HEK293 (cell line): Measurements from ENCODE around the gene GALNT10.
A peak's percentile ranks its signal among the peaks of the same experiment; 100 is the strongest.

Source experiments
- CTCF ChIA-PET: fragments of 350-600 bp; formaldehyde crosslinking; extraction: SDS; loops from one replicate; lab custom pipeline; 2021; ENCODE audit warnings: antibody characterized with exemption; lab: Yijun Ruan, JAX
- POLR2A ChIA-PET: fragments of 300-600 bp; formaldehyde crosslinking; extraction: SDS; loops from one replicate; lab custom pipeline; 2020; ENCODE audit warnings: antibody characterized with exemption, inconsistent platforms; lab: Yijun Ruan, JAX
- H3K27ac ChIP-seq: fragments of 200-500 bp; sonication (Bioruptor generic); 2 replicates; pipeline ENCODE4 v1.5.1; 2014; ENCODE audit warnings: low read depth, low read length, control low read depth, inconsistent platforms; ENCODE audit errors: extremely low read depth
- H3K36me3 ChIP-seq, 2 experiments: fragments of 200-500 bp in 1 of 2; sonication (Bioruptor generic) in 1 of 2; 1 replicate in 1 of 2; 2 replicates in 1 of 2; pipeline ENCODE4 v1.5.1; 2014 to 2017; ENCODE audit warnings: inconsistent platforms in 2 of 2, low read length in 2 of 2; ENCODE audit not compliant: control insufficient read depth in 2 of 2, insufficient read depth in 1 of 2
- H3K4me1 ChIP-seq: fragments of 200-500 bp; sonication (Bioruptor generic); 2 replicates; pipeline ENCODE4 v1.5.1; 2014; ENCODE audit warnings: mild to moderate bottlenecking, low read length, inconsistent platforms; ENCODE audit not compliant: control insufficient read depth, insufficient read depth
- H3K4me3 ChIP-seq: 2 replicates; pipeline ENCODE4 v1.5.1; 2011; ENCODE audit warnings: low read depth, mild to moderate bottlenecking, control low read depth, low read length, moderate library complexity
- H3K9me3 ChIP-seq: fragments of 200-500 bp; sonication (Bioruptor generic); 2 replicates; pipeline ENCODE4 v1.5.1; 2014; ENCODE audit warnings: low read depth, low read length, inconsistent platforms; ENCODE audit not compliant: control insufficient read depth, insufficient read depth
- BCL11B ChIP-seq: fragments of 450-650 bp; formaldehyde crosslinking; IDR thresholded peaks from 2 replicates; pipeline ENCODE4 v1.5.1; 2016; ENCODE audit warnings: low read depth, missing biosample characterization, missing genetic modification characterization
- GLI2 ChIP-seq: fragments of 450-650 bp; formaldehyde crosslinking; IDR thresholded peaks from 2 replicates; pipeline ENCODE4; 2017; ENCODE audit warnings: missing biosample characterization, missing genetic modification characterization, low read depth, borderline replicate concordance
- GLIS2 ChIP-seq: fragments of 450-650 bp; formaldehyde crosslinking; IDR thresholded peaks from 2 replicates; pipeline ENCODE4 v1.5.1; 2016; ENCODE audit warnings: missing biosample characterization, missing genetic modification characterization
- MEIS1 ChIP-seq: sonication (generic); formaldehyde crosslinking; IDR thresholded peaks from 2 replicates; pipeline ENCODE4 v1.8.1; 2022; ENCODE audit warnings: missing genetic modification reagents, mild to moderate bottlenecking, borderline replicate concordance
- RBAK ChIP-seq: fragments of 450-650 bp; formaldehyde crosslinking; IDR thresholded peaks from 2 replicates; pipeline ENCODE4 v1.5.1; 2016; ENCODE audit warnings: missing biosample characterization, missing genetic modification characterization
- SALL2 ChIP-seq: fragments of 450-650 bp; formaldehyde crosslinking; IDR thresholded peaks from 2 replicates; pipeline ENCODE4 v1.5.0; 2017; ENCODE audit warnings: missing biosample characterization, mild to moderate bottlenecking, missing genetic modification characterization, borderline replicate concordance
- SCRT2 ChIP-seq: fragments of 450-650 bp; formaldehyde crosslinking; IDR thresholded peaks from 2 replicates; pipeline ENCODE4 v1.5.1; 2016; ENCODE audit warnings: missing biosample characterization, missing genetic modification characterization
- SETDB1 ChIP-seq: IDR thresholded peaks from one replicate; pipeline ENCODE4 v1.6.1; 2017; ENCODE audit warnings: mild to moderate bottlenecking, low read length, moderate library complexity, mixed read lengths; ENCODE audit not compliant: insufficient read length
- ZIC2 ChIP-seq: fragments of 450-650 bp; formaldehyde crosslinking; IDR thresholded peaks from 2 replicates; pipeline ENCODE4 v1.5.1; 2016; ENCODE audit warnings: missing biosample characterization, missing genetic modification characterization
- ZNF10 ChIP-seq: fragments of 450-650 bp; formaldehyde crosslinking; IDR thresholded peaks from 2 replicates; pipeline ENCODE4 v1.5.1; 2017; ENCODE audit warnings: missing biosample characterization, missing genetic modification characterization
- ZNF175 ChIP-seq: fragments of 450-650 bp; formaldehyde crosslinking; IDR thresholded peaks from 2 replicates; pipeline ENCODE4 v1.5.1; 2016; ENCODE audit warnings: missing biosample characterization, missing genetic modification characterization
- ZNF239 ChIP-seq: fragments of 450-650 bp; formaldehyde crosslinking; IDR thresholded peaks from 2 replicates; pipeline ENCODE4 v1.5.1; 2016; ENCODE audit warnings: missing biosample characterization, missing genetic modification characterization
- ZNF335 ChIP-seq: fragments of 450-650 bp; formaldehyde crosslinking; conservative IDR thresholded peaks from 2 replicates; pipeline ENCODE4 v1.5.1; 2016; ENCODE audit warnings: missing biosample characterization, missing genetic modification characterization
- ZNF596 ChIP-seq: fragments of 450-650 bp; IDR thresholded peaks from 2 replicates; pipeline ENCODE4 v1.5.0; 2018; ENCODE audit warnings: missing biosample characterization, mild to moderate bottlenecking, missing genetic modification characterization, moderate library complexity
- ZNF629 ChIP-seq: fragments of 450-650 bp; formaldehyde crosslinking; IDR thresholded peaks from 2 replicates; pipeline ENCODE4 v1.5.1; 2017; ENCODE audit warnings: missing biosample characterization, missing genetic modification characterization
- ZNF664 ChIP-seq: fragments of 450-650 bp; formaldehyde crosslinking; IDR thresholded peaks from 2 replicates; pipeline ENCODE4 v1.5.1; 2016; ENCODE audit warnings: missing biosample characterization, missing genetic modification characterization
- ZNF677 ChIP-seq: fragments of 450-650 bp; IDR thresholded peaks from 2 replicates; pipeline ENCODE4 v1.5.0; 2018; ENCODE audit warnings: missing biosample characterization, mild to moderate bottlenecking, missing genetic modification characterization, moderate library complexity
- ZNF843 ChIP-seq: fragments of 450-650 bp; formaldehyde crosslinking; IDR thresholded peaks from 2 replicates; pipeline ENCODE4 v1.5.1; 2016; ENCODE audit warnings: missing biosample characterization, missing genetic modification characterization
- TF ChIP-seq, protein P1 (sequence below): fragments of 450-650 bp; formaldehyde crosslinking; IDR thresholded peaks from 2 replicates; pipeline ENCODE4 v1.5.1; 2017; ENCODE audit warnings: missing biosample characterization, missing genetic modification characterization
- TF ChIP-seq, protein P2 (sequence below): fragments of 450-650 bp; formaldehyde crosslinking; IDR thresholded peaks from 2 replicates; pipeline ENCODE4 v1.5.1; 2017; ENCODE audit warnings: missing biosample characterization, missing genetic modification characterization
- TF ChIP-seq, protein P3 (sequence below): fragments of 450-650 bp; formaldehyde crosslinking; IDR thresholded peaks from 2 replicates; pipeline ENCODE4 v1.5.1; 2017; ENCODE audit warnings: missing biosample characterization, missing genetic modification characterization
- TF ChIP-seq, protein P4 (sequence below): fragments of 450-650 bp; formaldehyde crosslinking; IDR thresholded peaks from 2 replicates; pipeline ENCODE4 v1.5.1; 2017; ENCODE audit warnings: missing biosample characterization, missing genetic modification characterization
- TF ChIP-seq, protein P5 (sequence below): fragments of 450-650 bp; formaldehyde crosslinking; IDR thresholded peaks from 2 replicates; pipeline ENCODE4 v1.5.1; 2017; ENCODE audit warnings: missing biosample characterization, missing genetic modification characterization
- TF ChIP-seq, protein P6 (sequence below): fragments of 450-650 bp; formaldehyde crosslinking; IDR thresholded peaks from 2 replicates; pipeline ENCODE4 v1.5.1; 2016; ENCODE audit warnings: missing biosample characterization, missing genetic modification characterization, borderline replicate concordance

GALNT10 gene

DNA sequence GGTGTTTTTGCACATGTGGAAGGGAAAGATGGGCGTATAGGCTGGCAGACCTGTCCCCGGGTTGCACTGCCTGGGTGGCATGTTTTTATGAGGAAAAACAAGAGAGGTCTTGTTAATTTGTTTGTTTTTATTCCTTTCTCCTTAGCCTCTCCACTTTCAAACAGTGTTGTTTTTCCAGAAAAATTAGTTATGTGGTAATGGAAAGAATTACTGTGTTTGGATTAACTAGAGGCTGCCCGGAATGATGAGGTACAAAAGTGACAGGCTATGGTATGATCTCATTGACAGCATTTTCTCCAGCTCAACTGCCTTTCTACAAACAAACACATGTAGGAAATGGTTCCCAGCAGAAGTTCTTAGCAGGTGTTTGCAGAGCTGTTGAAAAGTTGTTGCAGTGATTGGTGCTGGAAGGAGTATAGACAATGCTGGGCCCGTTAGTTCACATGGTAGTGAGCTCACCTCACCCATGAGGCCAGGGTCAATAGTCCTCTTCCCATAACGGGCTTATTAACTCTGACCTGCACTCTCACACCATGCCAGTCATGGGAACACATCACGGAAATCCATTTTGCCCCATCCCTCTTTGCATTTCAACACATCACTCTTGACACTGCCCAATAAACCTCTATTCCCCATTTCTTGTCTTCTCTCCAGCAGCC is 144.0 kb downstream of the GALNT10 start:
- no peak overlapping the region for H3K27ac ChIP-seq
- POLR2A ChIA-PET, result no interaction called here
- H3K4me1 ChIP-seq, result peaks cover 9% of the 10 kb centered on the region
- CTCF ChIA-PET, result interaction anchor here (0.7 to 1.3 kb wide), 2 partner anchors 13 to 359 kb away, joined by 3 read pairs; no protein-coding TSS in a partner anchor
- H3K4me3 ChIP-seq, result no peak overlapping the region
- no peaks in the 10 kb centered on the region for H3K9me3 ChIP-seq
- no peaks in the 10 kb centered on the region for H3K36me3 ChIP-seq
- TF ChIP-seq ZNF175 (no peak), BCL11B (tag by site-specific recombination) (no peak), ZIC2 (tag by site-specific recombination) (peak; percentile 32; the same call in 1 of the 2 replicates), ZNF677 (tag by site-specific recombination) (0 out of 2 replicates have a peak, but pooled peaks have one; percentile 15), ZNF664 (tag by site-specific recombination) (0 out of 2 replicates have a peak, but pooled peaks have one; percentile 32), MEIS1 (CRISPR knock-in tag) (no peak), SCRT2 (0 out of 2 replicates have a peak, but pooled peaks have one; percentile 7), ZNF629 (tag by site-specific recombination) (peak; percentile 90), ZNF596 (0 out of 2 replicates have a peak, but pooled peaks have one; percentile 30), ZNF239 (0 out of 2 replicates have a peak, but pooled peaks have one; percentile 20), GLIS2 (tag by site-specific recombination) (no peak), GLI2 (tag by site-specific recombination) (peak; percentile 92), ZNF10 (tag by site-specific recombination) (peak; percentile 55; the same call in 1 of the 2 replicates), SALL2 (tag by site-specific recombination) (no peak), SETDB1 (no peak), RBAK (tag by site-specific recombination) (no peak), ZNF335 (tag by site-specific recombination) (peak; percentile 49; the same call in 1 of the 2 replicates), ZNF843 (tag by site-specific recombination) (peak; percentile 96)
- TF ChIP-seq, protein P1, sequence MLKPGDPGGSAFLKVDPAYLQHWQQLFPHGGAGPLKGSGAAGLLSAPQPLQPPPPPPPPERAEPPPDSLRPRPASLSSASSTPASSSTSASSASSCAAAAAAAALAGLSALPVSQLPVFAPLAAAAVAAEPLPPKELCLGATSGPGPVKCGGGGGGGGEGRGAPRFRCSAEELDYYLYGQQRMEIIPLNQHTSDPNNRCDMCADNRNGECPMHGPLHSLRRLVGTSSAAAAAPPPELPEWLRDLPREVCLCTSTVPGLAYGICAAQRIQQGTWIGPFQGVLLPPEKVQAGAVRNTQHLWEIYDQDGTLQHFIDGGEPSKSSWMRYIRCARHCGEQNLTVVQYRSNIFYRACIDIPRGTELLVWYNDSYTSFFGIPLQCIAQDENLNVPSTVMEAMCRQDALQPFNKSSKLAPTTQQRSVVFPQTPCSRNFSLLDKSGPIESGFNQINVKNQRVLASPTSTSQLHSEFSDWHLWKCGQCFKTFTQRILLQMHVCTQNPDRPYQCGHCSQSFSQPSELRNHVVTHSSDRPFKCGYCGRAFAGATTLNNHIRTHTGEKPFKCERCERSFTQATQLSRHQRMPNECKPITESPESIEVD (tag by site-specific recombination), result peak; percentile 96
- TF ChIP-seq, protein P2, sequence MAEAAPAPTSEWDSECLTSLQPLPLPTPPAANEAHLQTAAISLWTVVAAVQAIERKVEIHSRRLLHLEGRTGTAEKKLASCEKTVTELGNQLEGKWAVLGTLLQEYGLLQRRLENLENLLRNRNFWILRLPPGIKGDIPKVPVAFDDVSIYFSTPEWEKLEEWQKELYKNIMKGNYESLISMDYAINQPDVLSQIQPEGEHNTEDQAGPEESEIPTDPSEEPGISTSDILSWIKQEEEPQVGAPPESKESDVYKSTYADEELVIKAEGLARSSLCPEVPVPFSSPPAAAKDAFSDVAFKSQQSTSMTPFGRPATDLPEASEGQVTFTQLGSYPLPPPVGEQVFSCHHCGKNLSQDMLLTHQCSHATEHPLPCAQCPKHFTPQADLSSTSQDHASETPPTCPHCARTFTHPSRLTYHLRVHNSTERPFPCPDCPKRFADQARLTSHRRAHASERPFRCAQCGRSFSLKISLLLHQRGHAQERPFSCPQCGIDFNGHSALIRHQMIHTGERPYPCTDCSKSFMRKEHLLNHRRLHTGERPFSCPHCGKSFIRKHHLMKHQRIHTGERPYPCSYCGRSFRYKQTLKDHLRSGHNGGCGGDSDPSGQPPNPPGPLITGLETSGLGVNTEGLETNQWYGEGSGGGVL (tag by site-specific recombination), result peak; percentile 72
- TF ChIP-seq, protein P3, sequence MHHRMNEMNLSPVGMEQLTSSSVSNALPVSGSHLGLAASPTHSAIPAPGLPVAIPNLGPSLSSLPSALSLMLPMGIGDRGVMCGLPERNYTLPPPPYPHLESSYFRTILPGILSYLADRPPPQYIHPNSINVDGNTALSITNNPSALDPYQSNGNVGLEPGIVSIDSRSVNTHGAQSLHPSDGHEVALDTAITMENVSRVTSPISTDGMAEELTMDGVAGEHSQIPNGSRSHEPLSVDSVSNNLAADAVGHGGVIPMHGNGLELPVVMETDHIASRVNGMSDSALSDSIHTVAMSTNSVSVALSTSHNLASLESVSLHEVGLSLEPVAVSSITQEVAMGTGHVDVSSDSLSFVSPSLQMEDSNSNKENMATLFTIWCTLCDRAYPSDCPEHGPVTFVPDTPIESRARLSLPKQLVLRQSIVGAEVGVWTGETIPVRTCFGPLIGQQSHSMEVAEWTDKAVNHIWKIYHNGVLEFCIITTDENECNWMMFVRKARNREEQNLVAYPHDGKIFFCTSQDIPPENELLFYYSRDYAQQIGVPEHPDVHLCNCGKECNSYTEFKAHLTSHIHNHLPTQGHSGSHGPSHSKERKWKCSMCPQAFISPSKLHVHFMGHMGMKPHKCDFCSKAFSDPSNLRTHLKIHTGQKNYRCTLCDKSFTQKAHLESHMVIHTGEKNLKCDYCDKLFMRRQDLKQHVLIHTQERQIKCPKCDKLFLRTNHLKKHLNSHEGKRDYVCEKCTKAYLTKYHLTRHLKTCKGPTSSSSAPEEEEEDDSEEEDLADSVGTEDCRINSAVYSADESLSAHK, result peak; percentile 74
- TF ChIP-seq, protein P4, sequence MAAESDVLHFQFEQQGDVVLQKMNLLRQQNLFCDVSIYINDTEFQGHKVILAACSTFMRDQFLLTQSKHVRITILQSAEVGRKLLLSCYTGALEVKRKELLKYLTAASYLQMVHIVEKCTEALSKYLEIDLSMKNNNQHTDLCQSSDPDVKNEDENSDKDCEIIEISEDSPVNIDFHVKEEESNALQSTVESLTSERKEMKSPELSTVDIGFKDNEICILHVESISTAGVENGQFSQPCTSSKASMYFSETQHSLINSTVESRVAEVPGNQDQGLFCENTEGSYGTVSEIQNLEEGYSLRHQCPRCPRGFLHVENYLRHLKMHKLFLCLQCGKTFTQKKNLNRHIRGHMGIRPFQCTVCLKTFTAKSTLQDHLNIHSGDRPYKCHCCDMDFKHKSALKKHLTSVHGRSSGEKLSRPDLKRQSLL (tag by site-specific recombination), result peak; percentile 74
- TF ChIP-seq, protein P5, sequence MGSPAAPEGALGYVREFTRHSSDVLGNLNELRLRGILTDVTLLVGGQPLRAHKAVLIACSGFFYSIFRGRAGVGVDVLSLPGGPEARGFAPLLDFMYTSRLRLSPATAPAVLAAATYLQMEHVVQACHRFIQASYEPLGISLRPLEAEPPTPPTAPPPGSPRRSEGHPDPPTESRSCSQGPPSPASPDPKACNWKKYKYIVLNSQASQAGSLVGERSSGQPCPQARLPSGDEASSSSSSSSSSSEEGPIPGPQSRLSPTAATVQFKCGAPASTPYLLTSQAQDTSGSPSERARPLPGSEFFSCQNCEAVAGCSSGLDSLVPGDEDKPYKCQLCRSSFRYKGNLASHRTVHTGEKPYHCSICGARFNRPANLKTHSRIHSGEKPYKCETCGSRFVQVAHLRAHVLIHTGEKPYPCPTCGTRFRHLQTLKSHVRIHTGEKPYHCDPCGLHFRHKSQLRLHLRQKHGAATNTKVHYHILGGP (tag by site-specific recombination), result peak; percentile 44; the same call in 1 of the 2 replicates
- TF ChIP-seq, protein P6, sequence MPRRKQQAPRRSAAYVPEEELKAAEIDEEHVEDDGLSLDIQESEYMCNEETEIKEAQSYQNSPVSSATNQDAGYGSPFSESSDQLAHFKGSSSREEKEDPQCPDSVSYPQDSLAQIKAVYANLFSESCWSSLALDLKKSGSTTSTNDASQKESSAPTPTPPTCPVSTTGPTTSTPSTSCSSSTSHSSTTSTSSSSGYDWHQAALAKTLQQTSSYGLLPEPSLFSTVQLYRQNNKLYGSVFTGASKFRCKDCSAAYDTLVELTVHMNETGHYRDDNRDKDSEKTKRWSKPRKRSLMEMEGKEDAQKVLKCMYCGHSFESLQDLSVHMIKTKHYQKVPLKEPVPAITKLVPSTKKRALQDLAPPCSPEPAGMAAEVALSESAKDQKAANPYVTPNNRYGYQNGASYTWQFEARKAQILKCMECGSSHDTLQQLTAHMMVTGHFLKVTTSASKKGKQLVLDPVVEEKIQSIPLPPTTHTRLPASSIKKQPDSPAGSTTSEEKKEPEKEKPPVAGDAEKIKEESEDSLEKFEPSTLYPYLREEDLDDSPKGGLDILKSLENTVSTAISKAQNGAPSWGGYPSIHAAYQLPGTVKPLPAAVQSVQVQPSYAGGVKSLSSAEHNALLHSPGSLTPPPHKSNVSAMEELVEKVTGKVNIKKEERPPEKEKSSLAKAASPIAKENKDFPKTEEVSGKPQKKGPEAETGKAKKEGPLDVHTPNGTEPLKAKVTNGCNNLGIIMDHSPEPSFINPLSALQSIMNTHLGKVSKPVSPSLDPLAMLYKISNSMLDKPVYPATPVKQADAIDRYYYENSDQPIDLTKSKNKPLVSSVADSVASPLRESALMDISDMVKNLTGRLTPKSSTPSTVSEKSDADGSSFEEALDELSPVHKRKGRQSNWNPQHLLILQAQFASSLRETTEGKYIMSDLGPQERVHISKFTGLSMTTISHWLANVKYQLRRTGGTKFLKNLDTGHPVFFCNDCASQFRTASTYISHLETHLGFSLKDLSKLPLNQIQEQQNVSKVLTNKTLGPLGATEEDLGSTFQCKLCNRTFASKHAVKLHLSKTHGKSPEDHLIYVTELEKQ (tag by site-specific recombination), result peak; percentile 49; the same call in 1 of the 2 replicates
